CD4-positive, alpha-beta T cell (primary cell): ENCODE measurements around the gene SETD1B. TPM values are rescaled to one million over a fixed set of nuclear protein-coding genes. Genes with fewer than 3 reads are reported as not detected.

Experiments used
- ATAC-seq: fragments of 200-7000 bp; cut with Tn5 transposase; one replicate; pipeline ENCODE4 v1.10.0; 2022; ENCODE audit warnings: mild to moderate bottlenecking; ENCODE audit not compliant: poor library complexity
- CTCF ChIA-PET: fragments of 350-600 bp; sonication (Branson Sonifier 250); formaldehyde crosslinking; loops from one replicate; lab custom pipeline; 2021; ENCODE audit warnings: antibody characterized with exemption, inconsistent platforms; lab: Charles Lee
- POLR2A ChIA-PET: fragments of 350-600 bp; sonication (Branson Sonifier 250); formaldehyde crosslinking; loops from one replicate; lab custom pipeline; 2021; ENCODE audit warnings: antibody characterized with exemption, inconsistent platforms; lab: Charles Lee
- DNase-seq, 14 experiments: peaks; one replicate each; pipeline ENCODE4 v3.0.0-alpha.2; 2013 to 2020; ENCODE audit warnings: mixed read lengths in 2 of 14
- H3K27ac ChIP-seq, 2 donors: one replicate each; pipeline versions ENCODE4 v1.5.1 to v1.7.0; 2013; ENCODE audit warnings: low read length in 2 of 2, low read depth in 1 of 2, mild to moderate bottlenecking in 1 of 2
- H3K27me3 ChIP-seq, 2 experiments: 1 replicate in 1 of 2; 2 replicates in 1 of 2; pipeline versions ENCODE4 v1.6.1 to v1.7.0; 2013; ENCODE audit warnings: low read length in 2 of 2, control low read depth in 1 of 2, mild to moderate bottlenecking in 1 of 2, moderate library complexity in 1 of 2; ENCODE audit not compliant: insufficient read depth in 2 of 2, control insufficient read depth in 1 of 2
- H3K36me3 ChIP-seq: one replicate; pipeline ENCODE4 v1.6.1; 2013; ENCODE audit warnings: low read length, control low read depth; ENCODE audit not compliant: insufficient read depth
- H3K4me1 ChIP-seq: one replicate; pipeline ENCODE4 v1.6.1; 2013; ENCODE audit warnings: low read length, control low read depth; ENCODE audit not compliant: insufficient read depth
- H3K4me3 ChIP-seq: one replicate; pipeline ENCODE4 v1.5.1; 2013; ENCODE audit warnings: mild to moderate bottlenecking, low read length, moderate library complexity
- H3K9me3 ChIP-seq, 2 experiments: 1 replicate in 1 of 2; 2 replicates in 1 of 2; pipeline versions ENCODE4 v1.6.1 to v1.7.0; 2013; ENCODE audit warnings: low read length in 2 of 2, mild to moderate bottlenecking in 2 of 2, control low read depth in 1 of 2, moderate library complexity in 1 of 2; ENCODE audit not compliant: control insufficient read depth in 1 of 2, insufficient read depth in 1 of 2
- H3K27ac Mint-ChIP-seq: one replicate; pipeline ENCODE4 v1.8.0; 2020; ENCODE audit warnings: mixed read lengths
- H3K27me3 Mint-ChIP-seq: one replicate; pipeline ENCODE4 v1.8.0; 2021; ENCODE audit warnings: mixed read lengths
- H3K36me3 Mint-ChIP-seq: one replicate; pipeline ENCODE4 v1.8.0; 2021; ENCODE audit warnings: low read depth, mixed read lengths
- H3K4me1 Mint-ChIP-seq: one replicate; pipeline ENCODE4 v1.8.0; 2021; ENCODE audit warnings: low read depth, mixed read lengths
- H3K4me3 Mint-ChIP-seq: one replicate; pipeline ENCODE4 v1.8.0; 2020; ENCODE audit warnings: mild to moderate bottlenecking, mixed read lengths
- H3K9me3 Mint-ChIP-seq: one replicate; pipeline ENCODE4 v1.8.0; 2020; ENCODE audit warnings: mixed read lengths
- CTCF ChIP-seq: fragments of 200-600 bp; IDR thresholded peaks from one replicate; pipeline ENCODE4 v1.8.0; 2022; ENCODE audit warnings: antibody characterized with exemption, mild to moderate bottlenecking
- intact Hi-C, 2 experiments: fragments of 100-400 bp; cut with DNase I in 1 of 2; cut with micrococcal nuclease in 1 of 2; formaldehyde crosslinking; loops; one replicate each; pipeline versions ENCODE4 v1.15.1 to v1.9.0; 2023 to 2025; cut with DNase I, micrococcal nuclease
- total RNA-seq, 174 experiments: library from RNA in 2 of 174; stranded (reverse) in 2 of 174; gene quantifications; one replicate each; pipeline ENCODE4 v1.2.3 and lab custom pipeline; 2021 to 2026

Gene SETD1B
- total RNA-seq, 2 experiments from 2014 or later, result 146 to 151 TPM

DNA sequence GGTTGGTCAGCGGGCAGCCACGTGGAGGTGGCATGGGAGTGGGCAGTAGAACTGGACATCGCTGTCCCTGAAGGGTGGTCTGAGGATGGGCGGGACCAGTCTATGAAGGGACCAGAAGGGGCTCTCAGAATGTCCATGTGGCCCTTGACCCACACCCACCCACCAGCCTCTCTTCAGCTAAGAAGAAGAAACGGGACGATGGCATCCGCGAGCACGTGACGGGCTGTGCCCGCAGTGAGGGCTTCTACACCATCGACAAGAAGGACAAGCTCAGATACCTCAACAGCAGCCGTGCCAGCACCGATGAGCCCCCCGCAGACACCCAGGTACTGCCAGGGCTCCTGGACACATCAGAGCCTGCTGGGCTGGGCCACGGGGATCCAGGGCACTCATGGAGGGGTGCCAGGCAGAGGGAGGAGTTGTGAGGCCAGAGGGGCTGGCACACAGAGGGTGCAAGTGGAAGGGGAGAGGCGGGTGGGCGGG, 21.3 kb downstream of the SETD1B start:
- no peaks in the 10 kb centered on the region for H3K9me3 Mint-ChIP-seq
- H3K27me3 ChIP-seq, result no peaks in the 10 kb centered on the region
- peaks cover 89% of the 10 kb centered on the region for H3K36me3 Mint-ChIP-seq
- H3K27ac Mint-ChIP-seq, result peak overlapping the region; percentile 30
- ChIA-PET CTCF (interaction anchor here (1.4 to 5.7 kb wide), 2 partner anchors 13 to 31 kb away, joined by 6 to 38 read pairs; partner anchors contain the start of gene RHOF), POLR2A (interaction anchor here (1.2 to 1.3 kb wide), 2 partner anchors 9 to 22 kb away, joined by 3 read pairs; no protein-coding TSS in a partner anchor)
- no peaks in the 10 kb centered on the region for H3K4me1 ChIP-seq
- H3K4me3 Mint-ChIP-seq, result no peak overlapping the region
- no peak overlapping the region for H3K4me3 ChIP-seq
- peaks cover 91% of the 10 kb centered on the region for H3K36me3 ChIP-seq
- TF ChIP-seq CTCF, result no peak
- no peaks in the 10 kb centered on the region for H3K27me3 Mint-ChIP-seq
- intact Hi-C loops, result no loop called here
- no peaks in the 10 kb centered on the region for H3K9me3 ChIP-seq
- ATAC-seq, result no peak
- H3K27ac ChIP-seq, result no peak overlapping the region
- no peaks in the 10 kb centered on the region for H3K4me1 Mint-ChIP-seq
- no peak for DNase-seq

GRCh38 chr12:121826318-121827150, 22.7 kb downstream of the SETD1B start:
- no peak for DNase-seq
- intact Hi-C loops, result no loop called here
- ChIA-PET CTCF (interaction anchor here (5.7 kb wide), 1 partner anchor 32 kb away, joined by 38 read pairs; the partner anchor contains the start of gene RHOF), POLR2A (interaction anchor here (0.9 to 1.2 kb wide), 3 partner anchors 10 to 44 kb away, joined by 3 to 4 read pairs (median 3); no protein-coding TSS in a partner anchor)
- no peaks in the 10 kb centered on the region for H3K9me3 ChIP-seq
- no peak for TF ChIP-seq CTCF
- H3K27me3 ChIP-seq, result no peaks in the 10 kb centered on the region
- Mint-ChIP-seq H3K4me1 (no peaks in the 10 kb centered on the region), H3K27ac (peak overlapping the region; percentile 58), H3K9me3 (no peaks in the 10 kb centered on the region), H3K27me3 (no peaks in the 10 kb centered on the region), H3K4me3 (peak overlapping the region; percentile 31), H3K36me3 (peaks cover 89% of the 10 kb centered on the region)
- H3K4me1 ChIP-seq, result no peaks in the 10 kb centered on the region
- no peak overlapping the region for H3K4me3 ChIP-seq
- no peak overlapping the region for H3K27ac ChIP-seq
- no peak for ATAC-seq
- H3K36me3 ChIP-seq, result peaks cover 91% of the 10 kb centered on the region

DNA sequence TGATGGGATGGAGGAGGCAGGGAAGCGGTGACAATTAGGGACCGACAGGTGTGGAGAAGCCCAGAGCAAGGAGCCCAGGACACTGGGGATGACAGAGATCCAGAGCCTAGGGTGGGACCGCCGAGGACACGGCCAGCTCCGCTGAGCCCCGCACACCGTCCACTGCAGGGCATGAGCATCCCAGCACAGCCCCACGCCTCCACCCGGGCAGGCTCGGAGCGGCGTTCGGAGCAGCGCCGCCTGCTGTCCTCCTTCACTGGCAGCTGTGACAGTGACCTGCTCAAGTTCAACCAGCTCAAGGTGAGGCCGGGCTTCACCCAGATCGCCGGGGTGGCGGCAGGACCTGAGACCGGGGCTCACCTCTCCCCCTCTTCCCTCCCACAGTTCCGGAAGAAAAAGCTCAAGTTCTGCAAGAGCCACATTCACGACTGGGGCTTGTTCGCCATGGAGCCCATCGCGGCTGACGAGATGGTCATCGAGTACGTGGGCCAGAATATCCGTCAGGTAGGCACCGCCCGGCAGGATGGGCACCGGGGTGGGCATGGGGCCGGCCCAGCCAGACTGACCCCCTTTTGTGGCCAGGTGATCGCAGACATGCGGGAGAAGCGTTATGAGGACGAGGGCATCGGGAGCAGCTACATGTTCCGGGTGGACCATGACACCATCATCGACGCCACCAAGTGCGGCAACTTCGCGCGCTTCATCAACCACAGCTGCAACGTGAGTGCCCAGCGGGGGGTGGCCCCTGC, 23.7 kb downstream of the SETD1B start:
- CTCF ChIA-PET, result interaction anchor here (2.5 to 5.7 kb wide), 2 partner anchors 10 to 33 kb away, joined by 9 to 38 read pairs; partner anchors contain the start of gene RHOF
- no peak for DNase-seq

More for the DNA sequence above, 23.7 kb downstream of the SETD1B start:
- Histone ChIP-seq H3K27me3 (no peaks in the 10 kb centered on the region), H3K36me3 (peaks cover 86% of the 10 kb centered on the region), H3K9me3 (no peaks in the 10 kb centered on the region), H3K4me3 (no peak overlapping the region), H3K4me1 (no peaks in the 10 kb centered on the region), H3K27ac (no peak overlapping the region)
- Mint-ChIP-seq H3K9me3 (no peaks in the 10 kb centered on the region), H3K36me3 (peaks cover 88% of the 10 kb centered on the region), H3K4me3 (no peak overlapping the region), H3K27me3 (no peaks in the 10 kb centered on the region), H3K4me1 (no peaks in the 10 kb centered on the region), H3K27ac (peak overlapping the region; percentile 58)
- intact Hi-C loops, result no loop called here
- ATAC-seq, result no peak
- POLR2A ChIA-PET, result interaction anchor here (0.9 to 1.2 kb wide), 4 partner anchors 12 to 141 kb away, joined by 3 to 8 read pairs (median 4); no protein-coding TSS in a partner anchor
- TF ChIP-seq CTCF, result no peak
